ENCODE data around the gene MC1R.
"Not testable (repeated sequence)": the region's sequence is repeated elsewhere in the genome, so short reads cannot be mapped to it uniquely, and the experiment has no call there.

MC1R gene

DNA sequence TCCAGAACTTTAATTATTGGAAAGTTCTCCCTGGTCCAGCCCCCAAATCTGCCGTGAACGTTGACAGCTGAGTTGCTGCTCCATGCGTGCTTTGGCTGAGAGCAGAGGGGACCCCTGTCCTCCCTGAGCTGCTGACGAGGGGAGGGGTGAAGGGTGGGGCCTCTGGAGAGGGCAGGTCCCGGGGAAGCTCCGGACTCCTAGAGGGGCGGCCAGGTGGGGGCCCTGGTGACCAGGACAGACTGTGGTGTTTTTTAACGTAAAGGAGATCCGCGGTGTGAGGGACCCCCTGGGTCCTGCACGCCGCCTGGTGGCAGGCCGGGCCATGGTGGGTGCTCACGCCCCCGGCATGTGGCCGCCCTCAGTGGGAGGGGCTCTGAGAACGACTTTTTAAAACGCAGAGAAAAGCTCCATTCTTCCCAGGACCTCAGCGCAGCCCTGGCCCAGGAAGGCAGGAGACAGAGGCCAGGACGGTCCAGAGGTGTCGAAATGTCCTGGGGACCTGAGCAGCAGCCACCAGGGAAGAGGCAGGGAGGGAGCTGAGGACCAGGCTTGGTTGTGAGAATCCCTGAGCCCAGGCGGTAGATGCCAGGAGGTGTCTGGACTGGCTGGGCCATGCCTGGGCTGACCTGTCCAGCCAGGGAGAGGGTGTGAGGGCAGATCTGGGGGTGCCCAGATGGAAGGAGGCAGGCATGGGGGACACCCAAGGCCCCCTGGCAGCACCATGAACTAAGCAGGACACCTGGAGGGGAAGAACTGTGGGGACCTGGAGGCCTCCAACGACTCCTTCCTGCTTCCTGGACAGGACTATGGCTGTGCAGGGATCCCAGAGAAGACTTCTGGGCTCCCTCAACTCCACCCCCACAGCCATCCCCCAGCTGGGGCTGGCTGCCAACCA lies at the start of gene MC1R:
Gene MC1R (plus strand): TSS at position 410 of the 895 bp plus-strand sequence. CDS start 397 bp downstream, at position 807.
- DNase-seq = peak; percentile 50

DNA sequence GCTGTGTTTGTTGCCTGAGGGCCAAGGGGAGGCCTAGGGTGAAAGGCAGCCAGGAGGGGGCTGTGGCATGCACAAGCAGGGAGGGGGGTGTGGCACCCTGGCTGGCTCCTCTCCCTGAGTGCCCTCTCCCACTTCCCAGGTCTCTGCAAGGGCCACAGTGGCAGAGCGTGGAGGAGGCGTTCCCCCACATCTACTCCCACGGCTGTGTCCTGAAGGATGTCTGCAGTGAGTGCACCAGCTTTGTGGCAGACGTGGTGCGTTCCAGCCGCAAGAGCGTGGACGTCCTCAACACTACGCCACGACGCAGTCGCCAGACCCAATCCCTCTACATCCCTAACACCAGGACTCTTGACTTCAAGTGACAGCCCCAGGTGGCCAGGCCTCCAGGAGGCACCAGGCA lies 48.8 kb upstream of the MC1R start:
- DNase-seq = no peak

DNA sequence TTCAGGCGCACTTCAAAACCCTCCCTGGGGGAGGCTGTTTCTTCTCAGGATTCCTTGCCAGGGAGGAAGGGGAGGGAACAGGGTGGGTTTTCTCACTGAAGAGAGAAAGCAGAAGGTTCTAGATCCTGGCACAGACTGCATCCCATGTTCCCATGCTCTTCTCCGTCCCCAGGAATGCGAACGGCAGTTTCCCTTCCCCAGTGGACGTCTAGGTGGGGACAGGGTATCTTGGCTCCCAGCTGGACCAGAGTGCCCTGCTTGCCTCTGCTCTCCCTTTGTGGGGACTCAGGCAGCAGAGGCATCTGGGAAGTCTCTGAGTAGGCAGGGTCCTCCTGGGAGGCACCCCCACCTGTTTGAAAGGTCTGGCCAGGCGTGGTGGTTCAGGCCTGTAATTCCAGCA lies 48.2 kb upstream of the MC1R start:
- DNase-seq = no peak

DNA sequence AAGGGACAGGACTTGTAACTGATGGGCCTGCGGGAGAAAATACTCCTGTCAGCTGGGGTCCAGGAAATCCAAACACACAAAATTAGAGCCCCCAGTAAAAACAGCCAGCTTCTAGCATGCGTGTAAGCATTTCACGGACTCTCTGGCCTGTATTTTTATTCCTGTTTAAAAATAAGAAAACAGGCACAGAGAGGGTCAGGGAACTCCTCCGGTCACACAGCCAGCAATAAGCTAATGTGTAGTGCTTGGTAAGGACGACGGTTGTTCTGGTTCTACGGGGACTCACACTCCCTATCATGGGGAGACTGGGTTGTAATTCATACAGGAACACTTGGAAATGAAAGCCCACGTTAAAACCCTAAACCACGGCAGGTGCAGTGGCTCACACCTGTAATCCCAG lies 46.8 kb upstream of the MC1R start:
- DNase-seq = no peak

DNA sequence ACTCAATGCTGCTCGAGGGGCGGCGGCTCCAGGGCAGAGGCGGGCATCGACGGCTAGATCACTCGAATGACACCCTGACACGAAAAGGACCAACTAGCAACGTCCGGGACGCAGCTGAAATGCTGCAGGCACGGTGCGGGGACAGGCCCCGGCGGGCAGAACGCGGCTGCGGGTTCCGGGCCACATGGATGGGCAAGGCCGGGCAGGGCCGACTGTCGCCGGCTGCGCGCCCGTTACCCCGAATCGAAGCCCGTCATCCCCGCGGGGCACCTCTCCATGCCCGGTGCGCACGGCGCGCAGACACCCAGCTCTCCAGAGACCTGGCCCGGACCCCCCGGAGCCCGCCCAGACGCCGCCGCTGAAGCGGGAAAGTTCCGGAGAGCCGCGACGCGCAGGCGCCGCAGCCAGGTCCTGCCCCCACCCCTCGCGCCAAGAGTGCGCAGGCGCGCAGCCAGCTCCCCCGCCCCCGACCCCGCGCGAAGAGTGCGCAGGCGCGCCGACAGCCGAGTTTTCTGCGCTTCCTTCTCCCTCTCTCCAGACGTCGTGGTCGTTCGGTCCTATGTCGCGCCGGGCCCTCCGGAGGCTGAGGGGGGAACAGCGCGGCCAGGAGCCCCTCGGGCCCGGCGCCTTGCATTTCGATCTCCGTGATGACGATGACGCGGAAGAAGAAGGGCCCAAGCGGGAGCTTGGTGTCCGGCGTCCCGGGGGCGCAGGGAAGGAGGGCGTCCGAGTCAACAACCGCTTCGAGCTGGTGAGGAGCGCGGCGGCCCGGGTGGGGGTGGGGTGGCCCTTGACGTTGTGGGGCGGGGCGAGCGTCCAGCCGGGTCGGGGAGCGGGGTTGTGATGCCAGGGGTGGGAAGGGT lies 45.3 kb upstream of the MC1R start, which contains the start of gene TCF25:
Gene TCF25 (plus strand): TSS at position 484 of the 863 bp plus-strand sequence. CDS start 76 bp downstream, at position 560.
- peak; percentile 86 for DNase-seq

DNA sequence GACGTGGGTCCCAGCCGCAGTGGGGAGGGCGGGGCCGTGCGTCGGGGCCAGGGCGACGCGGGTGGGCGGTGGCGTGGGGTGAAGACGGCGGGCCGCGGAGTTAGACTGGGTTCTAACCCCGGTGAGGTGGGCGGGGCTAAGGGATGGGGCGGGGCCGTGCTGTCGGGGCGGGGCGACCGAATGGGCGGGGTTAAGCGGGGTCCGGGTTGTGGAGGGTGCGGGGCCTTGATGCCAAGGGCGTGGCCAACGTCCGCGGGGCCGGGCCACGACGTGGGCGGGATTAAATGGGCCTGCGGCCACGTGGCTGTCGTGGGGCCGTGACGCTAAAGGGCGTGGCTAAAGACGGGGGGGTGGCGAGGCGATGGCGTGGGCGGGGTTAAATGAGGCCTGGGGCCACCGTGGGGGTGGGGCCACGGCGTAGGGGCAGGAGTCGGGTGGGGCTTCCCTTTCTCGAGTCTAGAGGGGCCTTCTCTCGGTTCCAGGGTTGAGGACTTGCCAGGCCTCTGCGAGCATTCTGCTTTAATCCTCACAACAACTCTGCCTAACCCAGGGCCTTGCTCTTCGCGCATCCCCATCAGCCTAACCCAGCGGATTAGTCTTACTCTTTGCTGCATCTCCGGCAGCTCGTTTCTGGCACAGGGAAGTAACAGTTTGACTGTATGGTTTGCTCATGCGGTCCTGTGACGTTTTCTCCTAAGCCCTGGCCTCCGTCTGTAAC lies 44.5 kb upstream of the MC1R start:
- peak; percentile 94 for DNase-seq

DNA sequence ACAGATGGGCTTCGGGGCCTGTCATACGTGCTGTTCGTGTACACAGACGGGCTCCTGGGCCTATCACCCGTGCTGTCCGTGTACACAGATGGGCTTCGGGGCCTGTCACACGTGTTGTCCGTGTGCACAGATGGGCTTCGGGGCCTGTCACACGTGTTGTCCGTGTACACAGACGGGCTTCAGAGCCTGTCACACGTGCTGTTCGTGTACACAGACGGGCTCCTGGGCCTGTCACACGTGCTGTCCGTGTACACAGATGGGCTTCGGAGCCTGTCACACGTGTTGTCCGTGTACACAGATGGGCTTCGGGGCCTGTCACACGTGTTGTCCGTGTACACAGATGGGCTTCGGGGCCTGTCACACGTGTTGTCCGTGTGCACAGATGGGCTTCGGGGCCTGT lies 39.5 kb upstream of the MC1R start:
- not testable (repeated sequence) for DNase-seq

DNA sequence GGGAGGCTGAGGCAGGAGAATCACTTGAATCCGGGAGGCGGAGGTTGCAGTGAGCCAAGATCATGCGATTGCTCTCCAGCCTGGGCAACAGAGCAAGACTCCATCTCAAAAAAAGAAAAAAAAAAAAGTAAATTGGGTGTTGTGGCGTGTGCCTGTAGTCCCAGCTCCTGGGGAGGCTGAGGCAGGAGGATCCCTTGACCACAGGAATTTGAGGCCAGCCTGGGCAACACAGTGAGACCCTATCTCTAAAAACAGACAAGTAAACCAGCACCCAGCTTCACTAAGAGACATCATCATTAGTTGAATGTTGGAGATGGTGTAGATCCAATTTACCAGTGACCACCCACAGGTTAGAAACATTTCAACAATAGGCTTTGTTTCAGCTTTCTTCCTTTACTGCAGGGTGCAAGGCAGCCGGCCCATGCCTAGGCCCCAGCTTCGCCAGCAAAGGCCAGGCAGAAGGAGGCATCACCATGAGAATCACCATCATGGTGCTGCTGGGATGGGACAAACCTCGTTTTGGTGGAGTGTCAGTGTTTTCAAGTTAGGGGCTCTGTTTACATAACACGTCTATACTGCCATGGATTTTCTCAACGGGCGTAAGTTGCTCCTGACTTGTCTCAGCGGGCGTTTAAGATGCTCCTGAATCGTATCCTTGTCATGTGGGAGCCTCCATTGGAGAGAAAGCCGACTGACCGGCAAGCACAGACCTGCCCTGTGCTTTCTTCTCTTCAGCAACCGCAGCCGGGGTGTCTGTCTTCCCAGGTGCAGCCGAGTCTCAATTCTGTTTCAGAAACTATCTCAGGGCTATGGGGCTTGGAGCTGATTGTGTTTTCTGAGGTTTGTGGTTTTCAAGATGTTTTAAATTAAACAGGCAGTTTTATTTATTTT lies 37.9 kb upstream of the MC1R start:
- DNase-seq = no peak

DNA sequence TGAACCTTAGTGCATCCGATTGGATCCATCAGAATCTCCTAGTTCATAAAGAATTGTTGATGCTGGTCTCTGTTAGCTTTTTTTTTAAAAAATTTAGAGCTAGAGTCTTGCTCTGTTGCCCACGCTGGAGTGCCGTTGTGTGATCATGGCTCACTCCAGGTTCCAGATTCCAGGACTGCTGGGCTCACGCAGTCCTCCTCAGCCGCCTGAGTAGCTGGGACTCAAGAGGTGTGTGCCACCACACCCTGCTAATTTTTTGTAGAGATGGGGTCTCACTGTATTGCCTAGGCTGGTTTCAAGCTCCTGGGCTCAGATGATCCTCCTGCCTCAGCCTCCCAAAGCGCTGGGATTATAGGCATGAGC lies 37.3 kb upstream of the MC1R start:
- no peak for DNase-seq

DNA sequence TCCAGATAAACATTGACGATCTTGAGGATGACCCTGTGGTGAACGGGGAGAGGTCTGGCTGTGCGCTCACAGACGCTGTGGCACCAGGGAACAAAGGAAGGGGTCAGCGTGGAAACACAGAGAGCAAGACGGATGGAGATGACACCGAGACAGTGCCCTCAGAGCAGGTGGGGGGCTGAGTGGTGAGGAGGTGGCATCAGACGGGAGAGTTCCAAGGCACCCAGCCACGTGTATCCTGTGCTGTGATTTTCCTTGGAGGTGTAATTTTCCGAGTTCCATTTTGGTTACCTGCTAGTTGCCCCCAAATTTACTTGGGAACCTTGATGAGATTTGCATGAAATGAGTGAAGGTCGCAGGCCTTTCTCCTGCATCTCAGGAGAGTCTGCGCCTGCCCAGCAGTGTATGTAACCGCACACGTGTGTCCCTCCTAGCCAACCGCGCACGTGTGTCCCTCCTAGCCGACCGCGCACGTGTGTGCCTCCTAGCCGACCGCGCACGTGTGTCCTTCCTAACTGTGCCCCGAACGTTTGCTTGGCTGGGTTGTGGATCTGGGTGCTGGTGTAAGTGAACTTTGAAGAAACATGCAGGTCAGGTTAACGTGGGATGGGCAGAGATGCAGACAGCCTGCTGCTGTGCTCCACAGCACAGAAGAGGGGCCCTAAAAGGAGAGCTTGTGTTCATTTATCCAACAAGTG lies 35.2 kb upstream of the MC1R start:
- no peak for DNase-seq

DNA sequence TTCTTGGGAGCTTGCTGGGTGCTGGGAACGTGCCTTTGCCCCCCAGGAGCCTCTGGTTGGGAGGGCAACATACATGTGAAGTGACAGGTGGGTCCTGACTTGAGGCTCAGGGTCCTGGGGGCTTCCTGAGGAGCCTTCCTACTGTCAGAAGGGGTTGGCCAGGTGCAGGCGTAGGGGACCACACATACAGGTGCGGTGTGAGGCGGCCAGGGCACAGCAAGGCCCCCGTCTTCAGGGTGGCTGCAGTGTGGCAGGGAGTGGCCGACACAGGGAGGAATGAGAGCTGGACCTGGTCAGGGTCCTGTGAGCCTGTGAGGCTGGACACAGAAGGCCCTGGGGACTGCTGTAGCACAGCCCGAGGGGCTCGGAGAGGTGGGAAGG lies 34.6 kb upstream of the MC1R start:
- DNase-seq = no peak

DNA sequence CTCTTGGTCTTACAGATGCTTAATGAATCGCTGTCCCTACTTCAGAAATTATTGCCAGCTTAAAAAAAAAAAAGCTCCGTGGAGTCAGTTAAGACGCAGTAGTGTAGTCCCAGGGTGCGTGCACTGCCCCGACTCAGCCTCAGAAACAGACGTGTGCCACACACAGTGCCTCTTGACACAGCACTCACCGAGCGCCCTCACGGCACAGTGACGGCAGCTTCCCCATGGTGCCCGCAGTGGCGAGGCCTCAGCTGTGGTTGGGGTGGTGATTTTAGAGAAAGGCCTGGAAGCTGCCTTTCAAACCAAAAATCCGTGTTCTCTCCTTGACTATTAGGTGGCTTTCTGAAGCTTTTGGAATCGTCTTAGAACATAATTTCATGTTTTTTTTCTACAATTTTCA lies 31.4 kb upstream of the MC1R start:
- no peak for DNase-seq

DNA sequence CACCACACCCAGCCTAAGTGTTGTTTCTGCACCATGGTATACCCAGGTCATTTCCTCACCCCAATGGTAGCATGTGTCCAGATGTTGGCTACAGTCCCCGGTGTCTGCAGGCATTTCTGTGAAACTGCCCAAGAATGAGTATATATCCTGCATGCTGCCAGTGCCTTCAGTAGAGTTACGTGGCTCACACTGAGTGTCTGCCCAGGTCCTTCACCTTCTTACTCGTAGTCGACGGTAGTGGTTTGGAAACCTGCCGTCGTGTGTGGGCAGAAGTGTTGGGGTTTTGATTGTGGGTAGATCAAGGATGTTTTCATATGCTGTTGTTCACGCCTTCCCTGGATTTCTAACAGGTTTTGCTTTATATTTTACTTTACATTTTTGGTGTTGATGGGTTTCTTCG lies 28.5 kb upstream of the MC1R start:
- no peak for DNase-seq

DNA sequence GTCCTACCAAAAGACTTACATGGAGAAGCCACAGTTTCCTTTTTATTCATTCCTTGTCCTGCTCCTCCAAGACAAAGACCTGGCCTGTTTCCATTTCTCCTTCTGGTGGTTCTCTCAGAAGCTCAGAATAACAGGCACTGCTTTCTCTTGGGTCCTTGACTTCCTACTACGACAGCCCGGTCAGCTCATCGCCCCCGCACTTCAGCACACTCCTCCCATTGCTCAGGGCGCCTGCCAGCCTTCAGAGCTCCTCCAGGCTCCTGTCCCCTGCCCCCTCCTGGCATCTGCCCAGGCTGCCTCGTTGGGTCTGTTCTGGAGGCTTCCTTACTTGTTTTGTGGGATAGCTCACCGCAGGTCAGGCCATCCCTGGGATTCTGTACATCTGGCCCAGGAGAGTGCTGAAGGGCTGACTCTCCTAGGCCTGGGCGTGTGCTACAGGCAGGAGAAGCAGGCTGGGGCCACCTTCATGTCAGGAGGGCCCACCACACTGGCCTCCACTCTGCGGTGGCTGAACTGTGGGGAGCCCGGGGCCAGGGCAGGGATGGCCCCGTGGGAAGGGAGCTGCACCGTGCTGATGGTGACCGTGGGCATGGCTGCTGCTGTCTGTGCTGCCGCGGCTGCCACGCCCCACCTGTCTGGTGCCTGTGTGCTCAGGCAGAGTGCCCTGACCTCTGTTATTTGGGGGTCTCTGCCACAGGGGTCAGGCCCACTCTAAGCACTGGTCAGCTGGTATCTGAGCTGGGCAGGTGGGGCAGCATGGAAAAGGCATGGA lies 27.6 kb upstream of the MC1R start:
- DNase-seq = no peak

DNA sequence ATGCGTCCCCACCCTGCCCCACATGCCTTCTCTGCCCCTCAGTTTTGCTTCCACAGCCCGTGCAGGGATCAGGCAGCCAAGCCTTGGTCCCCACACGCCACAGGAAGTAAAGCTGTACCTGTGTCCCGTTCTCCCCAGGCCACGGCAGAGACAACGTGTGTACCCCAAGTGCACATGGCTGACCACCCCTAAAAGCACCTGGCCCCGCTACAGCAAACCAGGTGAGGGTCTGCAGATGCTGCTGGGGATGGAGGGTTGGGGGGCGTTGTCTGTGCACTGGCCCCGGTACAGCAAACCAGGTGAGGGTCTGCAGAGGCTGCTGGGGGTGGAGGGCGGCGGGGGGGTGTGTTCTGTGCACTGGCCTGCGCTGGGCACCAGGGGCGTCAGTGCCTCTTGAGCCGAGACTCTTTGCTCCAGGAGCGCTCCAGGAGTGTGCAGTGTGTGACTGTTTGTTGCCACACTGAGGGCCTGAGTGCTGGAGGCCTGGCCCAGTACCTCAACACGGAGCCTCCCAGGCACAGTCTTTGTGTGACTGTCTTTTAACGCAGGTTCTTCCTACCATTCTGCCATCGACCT lies 26.5 kb upstream of the MC1R start:
- no peak for DNase-seq

DNA sequence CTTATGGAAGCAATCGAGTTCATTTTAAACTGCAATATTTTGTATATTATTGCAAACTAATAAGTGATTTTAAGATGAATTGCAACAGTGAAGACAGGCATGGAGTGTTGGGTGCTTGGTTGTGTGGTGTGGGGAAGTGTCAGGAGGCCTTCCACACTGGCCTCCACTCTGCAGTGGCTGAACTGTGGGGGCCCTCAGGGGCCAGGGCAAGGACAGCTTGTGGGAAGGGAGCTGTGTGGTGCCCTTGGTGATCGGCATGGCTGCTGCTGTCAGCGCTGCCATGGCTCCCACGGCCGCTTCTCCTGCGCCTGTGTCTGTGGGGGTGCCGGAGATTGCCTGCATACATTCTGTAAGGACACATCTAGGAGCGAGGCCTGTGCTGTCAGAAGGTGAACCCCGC lies 26.0 kb upstream of the MC1R start:
- DNase-seq = no peak

DNA sequence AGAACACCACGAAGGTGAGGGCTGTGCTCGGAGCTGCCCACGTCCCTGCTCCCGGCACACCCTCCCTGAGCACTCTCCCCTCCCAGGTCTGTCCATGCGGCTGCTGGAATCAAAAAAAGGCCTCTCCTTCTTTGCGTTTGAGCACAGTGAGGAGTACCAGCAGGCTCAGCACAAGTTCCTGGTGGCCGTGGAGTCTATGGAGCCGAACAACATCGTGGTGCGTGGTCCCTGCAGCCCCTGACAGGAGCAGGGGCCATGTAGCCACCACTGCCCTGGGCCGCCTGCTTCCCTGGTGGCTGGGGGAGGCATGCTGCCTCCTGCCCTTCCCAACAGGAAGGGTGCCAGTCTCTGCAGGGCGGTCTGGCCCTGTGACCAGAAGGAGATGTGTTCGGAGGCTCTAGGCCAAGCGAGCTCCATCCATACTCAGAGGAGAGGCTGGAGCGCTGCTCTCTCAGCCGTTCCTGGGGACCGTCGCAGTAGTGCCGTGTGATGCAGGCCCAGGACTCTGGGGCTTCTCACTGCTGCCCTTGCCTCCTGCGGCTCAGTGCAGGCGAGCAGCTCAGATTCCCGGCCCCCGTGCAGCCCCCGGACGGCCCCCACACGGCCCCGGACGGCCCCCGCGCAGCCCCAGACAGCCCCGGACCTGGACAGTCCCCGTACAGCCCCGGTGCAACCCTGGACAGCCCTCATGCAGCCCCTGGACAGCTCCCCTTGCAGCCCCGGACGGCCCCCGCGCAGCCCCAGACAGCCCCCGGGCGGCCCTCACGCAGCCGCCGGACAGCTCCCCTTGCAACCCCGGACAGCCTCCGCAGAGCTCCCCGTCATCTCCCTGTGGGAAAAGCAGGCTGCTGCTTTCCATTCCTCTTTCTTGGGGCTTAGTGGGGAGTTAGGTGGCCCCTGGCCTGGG lies 24.8 kb upstream of the MC1R start:
- DNase-seq = no peak

DNA sequence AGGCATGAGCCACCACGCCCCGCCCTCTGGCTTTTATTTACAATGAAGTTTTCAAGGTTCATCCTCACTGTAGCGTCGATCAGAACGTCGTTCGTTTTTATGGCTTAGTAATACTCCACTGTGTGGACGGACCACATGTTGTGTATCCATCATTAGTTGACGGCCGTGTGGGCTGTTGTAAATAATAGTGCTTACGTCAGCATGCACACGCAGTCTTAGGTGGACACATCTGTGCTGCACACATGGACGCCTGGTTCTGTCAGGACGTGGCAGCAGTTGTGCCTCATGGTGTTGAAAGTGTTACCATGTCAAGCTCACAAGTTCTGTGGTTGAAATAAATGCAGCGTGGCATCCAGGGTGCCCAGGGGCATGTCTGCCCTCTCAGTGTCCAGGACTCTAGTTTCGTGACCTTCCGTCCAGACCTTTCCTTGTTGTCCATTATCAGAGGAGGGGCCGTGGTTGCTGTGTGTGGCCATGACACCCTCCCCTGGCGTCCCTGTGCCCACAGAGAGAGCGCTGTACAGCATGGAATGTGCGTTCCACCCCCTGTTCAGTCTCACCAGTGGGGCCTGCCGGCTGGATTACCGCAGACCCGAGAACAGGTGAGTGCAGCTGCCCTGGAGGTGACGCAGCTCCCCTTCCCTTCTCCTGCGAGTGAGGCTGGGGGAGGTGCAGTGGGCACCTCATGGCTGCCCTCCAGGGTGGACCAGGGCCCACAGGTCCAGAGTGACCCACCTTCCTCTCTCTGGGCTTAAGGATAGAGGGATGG lies 23.0 kb upstream of the MC1R start:
- no peak for DNase-seq
